ENCODE results near the gene GUCD1. TPM values are rescaled to one million over a fixed set of nuclear protein-coding genes. Genes with fewer than 3 reads are reported as not detected.

Gene GUCD1
- total RNA-seq, 1 experiment from 2014 or later = 60.7 TPM

DNA sequence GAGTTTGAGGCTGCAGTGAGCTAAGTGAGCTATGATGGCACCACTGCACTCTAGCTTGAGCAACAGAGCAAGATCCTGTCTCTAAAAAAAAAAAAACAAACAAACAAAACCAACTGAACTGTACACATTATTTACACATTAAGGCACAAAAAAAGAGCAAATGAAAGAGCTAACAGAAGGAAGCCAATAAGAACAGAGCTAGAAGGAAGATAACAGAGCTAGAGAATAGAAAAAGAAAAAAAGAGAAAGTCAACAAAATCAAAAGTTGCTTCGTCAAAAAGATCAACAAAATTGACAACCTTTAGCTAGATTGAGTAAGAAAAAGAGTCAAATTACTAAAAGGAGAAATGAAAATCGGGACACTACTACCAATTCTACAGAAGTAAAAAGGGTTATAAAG, 25.0 kb downstream of the GUCD1 start:
- no peak for DNase-seq (ENCODE audit: low read depth)

GRCh38 chr22:24526191-24526590, 28.7 kb downstream of the GUCD1 start:
- DNase-seq (ENCODE audit: low read depth) = no peak

DNA sequence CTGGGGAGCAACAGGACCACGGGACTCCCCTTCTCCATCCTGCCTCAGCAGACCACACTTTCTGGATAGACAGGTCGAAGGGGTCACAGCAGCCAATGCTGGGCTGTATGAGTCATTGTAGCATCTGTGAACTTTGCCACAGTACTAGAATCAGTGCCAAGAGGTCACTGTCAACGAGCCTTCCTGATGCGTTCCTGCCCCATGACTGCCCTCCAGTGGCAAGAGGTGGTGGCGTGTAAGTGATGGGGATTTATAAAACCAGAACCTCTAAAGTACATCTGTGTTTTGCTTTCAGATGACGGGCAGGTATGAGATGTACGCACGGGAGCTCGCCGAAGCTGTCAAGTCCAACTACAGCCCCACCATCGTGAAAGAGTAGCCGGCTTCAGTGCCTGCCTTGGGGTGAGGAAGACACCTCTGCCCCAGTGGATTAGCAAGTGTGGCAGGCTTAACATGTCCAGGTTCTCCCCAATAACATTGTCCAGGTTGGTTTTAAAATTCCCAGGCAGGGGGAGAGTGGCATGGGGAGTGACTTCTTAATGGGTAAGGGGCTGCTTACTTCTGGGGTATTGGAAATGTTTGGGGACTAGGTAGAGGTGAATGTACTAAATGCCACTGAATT, 29.4 kb downstream of the GUCD1 start:
- peak; percentile 64 for DNase-seq (ENCODE audit: low read depth)

- no peak for DNase-seq (ENCODE audit: low read depth)
Measured at GRCh38 chr22:24523873-24524272, 31.1 kb downstream of the GUCD1 start.

- peak; percentile 45 for DNase-seq (ENCODE audit: low read depth)
Measured at GRCh38 chr22:24521791-24522245, 33.1 kb downstream of the GUCD1 start.

GRCh38 chr22:24519496-24519895, 35.4 kb downstream of the GUCD1 start:
- no peak for DNase-seq (ENCODE audit: low read depth)

DNA sequence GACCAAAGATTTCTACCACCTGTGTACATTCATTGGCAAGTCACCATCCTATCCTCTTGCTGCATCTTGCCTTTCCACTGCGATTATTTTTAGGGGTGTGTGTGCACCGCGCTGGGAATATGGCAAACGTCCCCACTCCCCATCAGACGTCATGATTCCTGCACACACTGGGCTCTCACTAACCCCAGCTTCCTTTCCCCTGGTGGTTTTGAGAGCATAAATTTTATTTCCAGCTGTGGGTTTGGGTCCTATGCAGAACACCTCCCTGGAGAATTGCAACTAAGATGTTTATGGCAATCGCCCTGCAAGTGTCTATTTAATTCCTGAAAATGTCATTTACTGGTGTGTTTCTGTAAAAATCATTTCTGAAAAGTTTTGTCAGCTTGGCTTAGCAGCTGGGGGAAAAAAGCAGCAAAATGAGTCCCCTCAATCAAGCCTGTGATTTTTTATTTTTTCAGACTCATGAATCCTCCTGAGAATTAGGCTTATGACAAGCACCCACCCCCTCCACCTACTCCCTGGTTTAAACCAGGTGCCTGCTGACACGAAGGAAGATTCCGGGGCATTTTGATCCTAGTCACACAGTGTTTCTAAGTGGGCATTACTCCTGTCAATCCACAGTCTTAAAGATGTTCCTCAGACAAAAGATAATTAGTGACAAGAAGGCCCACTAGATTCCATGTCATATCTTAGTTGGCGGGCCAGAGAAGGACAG, 36.0 kb downstream of the GUCD1 start:
- DNase-seq (ENCODE audit: low read depth) = no peak

DNA sequence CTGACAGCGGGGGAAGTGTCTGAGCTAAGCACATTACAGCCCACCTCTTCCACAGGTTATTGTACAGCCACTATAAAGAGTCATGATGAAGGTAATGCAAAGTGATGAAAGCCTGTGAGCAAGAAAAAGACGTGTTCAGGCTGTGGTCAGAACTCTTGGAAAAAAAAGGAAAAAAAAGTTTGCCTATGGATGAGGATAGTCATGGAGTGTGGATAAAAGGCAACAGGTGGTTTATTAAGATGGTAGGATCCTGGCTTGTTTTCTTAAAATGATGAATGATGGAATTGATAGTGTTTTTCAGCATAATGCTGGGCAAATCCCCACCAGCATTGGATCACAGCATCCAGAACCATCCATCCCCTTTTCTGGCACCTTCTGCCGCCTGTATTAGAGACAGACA, 36.7 kb downstream of the GUCD1 start:
- DNase-seq (ENCODE audit: low read depth) = no peak

DNA sequence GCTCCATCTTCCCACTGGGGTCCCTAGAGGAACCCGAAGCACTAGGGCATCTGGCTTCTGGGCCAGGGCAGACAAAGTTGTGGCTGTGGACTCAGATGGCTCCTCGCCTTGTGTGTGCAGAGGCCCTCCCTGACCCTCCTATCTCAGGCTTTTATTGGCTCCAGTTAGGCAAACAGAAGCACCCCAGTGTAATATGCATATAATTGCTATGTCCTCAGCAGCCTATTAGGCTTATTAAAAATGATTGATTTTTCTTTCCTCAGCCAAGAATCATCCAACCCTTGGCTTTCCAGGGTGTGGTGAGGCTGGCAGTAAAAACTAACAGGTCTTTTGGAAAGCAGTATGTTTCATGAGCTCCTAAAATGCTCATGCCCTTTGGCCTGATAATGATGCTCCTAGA, 37.5 kb downstream of the GUCD1 start:
- DNase-seq (ENCODE audit: low read depth) = no peak

DNA sequence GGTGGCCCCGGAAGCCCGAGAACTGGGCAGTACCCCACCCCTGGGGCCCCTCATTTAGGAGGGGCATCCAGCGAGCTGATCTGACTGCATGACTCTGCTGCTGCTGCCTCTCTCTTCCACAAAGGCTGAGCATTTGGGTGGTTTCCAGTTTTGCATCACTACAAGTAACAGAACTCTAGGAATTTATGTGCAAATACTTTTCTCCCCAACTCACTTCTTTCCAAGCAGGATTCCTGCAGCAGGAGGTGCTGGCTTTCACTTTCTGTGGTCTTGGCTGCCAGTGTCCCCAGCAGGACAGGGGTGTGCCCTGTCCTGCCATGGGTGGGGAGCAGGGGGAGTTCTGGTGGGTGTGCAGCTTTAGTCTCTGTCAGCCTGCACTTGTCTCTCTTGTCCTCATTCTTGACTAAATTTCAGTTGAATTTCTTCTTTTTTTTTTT, 38.6 kb downstream of the GUCD1 start:
- DNase-seq (ENCODE audit: low read depth) = peak; percentile 76

- DNase-seq (ENCODE audit: low read depth) = no peak
Measured at GRCh38 chr22:24515027-24515338, 40.0 kb downstream of the GUCD1 start.

DNA sequence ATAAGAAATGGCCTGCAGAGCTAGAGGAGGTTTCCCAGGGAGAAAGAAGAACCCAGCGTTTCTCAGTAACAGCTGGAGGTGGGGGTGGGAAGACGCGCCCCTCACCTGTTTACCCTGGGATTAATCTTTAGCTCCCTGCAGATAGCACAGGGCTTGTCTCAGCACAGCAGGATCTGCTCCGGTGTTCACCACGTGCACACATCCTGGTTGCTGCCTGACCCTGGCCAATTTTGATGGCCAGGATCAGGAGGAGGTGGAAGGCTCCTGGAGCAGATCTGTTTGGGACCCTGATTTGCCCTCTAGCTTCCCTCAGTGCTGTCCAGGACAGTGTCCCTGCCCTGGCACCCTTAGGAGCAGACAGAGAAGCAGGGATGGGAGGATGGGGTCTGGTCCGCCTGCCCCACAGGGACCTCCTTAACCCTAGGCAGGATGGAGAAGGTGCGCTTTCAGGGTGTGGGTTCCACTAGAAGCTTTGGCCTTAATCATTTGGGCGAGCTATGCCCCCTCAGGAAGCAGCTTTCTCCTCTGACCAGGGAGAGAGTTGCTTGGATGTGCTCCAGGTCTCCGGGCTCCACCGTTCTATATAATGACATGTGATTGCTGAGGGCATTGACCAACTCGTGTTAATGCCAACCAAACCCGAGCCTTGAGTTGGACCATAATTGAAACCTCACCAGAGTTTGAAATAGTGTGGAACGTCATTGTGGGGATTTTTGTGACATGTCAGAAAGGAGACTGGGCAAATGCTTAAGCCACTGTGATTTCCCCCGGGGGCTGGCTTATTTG, 40.5 kb downstream of the GUCD1 start:
- DNase-seq (ENCODE audit: low read depth) = no peak

- no peak for DNase-seq (ENCODE audit: low read depth)
Measured at GRCh38 chr22:24513378-24514240, 41.3 kb downstream of the GUCD1 start.

DNA sequence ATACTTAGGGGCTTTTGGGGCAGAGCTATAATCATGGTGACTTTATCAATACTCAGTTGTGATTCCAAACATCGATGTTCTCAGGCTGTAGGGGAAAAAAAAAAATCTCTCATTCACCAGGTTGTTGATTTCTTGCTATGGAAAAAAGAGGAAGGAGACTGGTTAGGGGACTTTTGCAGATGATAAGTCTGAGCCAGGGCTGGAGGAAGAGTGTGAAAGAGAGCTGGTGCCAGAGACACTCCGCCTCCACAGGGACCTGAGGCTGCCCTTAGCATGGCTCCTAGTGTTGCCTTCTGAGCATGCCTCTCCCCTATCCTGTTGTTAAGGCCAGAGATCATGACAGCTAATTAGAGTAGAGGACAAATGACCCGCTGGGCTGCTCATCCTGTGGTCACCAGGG, 42.9 kb downstream of the GUCD1 start:
- DNase-seq (ENCODE audit: low read depth) = no peak

GRCh38 chr22:24510637-24511625, 44.0 kb downstream of the GUCD1 start:
- peak; percentile 72 for DNase-seq (ENCODE audit: low read depth)

DNA sequence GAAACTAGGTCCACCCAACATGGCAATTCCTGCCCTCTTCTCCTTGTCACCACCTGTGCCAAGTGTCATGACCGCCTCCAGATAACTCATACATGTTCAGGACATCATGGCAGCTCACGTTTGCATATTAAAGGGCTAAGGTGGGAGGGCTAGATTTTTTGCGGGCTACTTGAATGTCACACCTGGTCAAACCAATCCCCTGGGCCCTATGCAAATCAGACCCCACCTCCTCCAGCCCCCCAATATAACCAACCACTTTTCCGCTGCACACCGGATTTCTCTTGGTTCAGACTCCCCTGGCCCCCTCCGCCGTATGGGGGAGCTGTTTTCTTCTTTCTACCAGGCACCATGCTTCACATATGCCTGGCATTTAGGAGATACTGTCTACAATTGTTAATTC, 47.2 kb downstream of the GUCD1 start:
- no peak for DNase-seq (ENCODE audit: low read depth)

GRCh38 chr22:24506802-24507438, 48.0 kb downstream of the GUCD1 start:
- DNase-seq (ENCODE audit: low read depth) = peak; percentile 35

GRCh38 chr22:24504956-24505736, 49.8 kb downstream of the GUCD1 start:
- no peak for DNase-seq (ENCODE audit: low read depth)

DNA sequence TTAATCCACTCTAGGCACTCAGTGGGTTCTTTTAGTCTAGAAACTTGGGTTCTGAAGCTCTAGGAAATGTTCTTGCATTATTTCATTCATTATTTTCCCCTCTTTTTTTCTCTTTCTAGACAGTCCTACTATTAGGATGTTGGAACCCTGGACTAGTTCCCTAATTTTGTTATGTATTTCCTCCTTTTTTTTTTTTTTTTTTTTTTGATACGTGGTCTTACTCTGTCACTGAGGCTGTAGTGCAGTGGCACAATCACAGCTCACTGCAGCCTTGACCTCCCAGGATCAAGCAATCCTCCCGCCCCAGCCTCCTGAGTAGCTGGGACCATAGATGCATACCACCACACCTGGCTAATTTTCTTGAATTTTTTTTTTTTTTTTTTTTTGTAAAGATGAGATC, 50.4 kb downstream of the GUCD1 start:
- DNase-seq (ENCODE audit: low read depth) = no peak
